Mesenchymal stem cell (in vitro differentiated cells and primary cell): ENCODE measurements around the gene ADSL.

ENCODE experiments used
- DNase-seq: peaks from one replicate; pipeline ENCODE4 v3.0.0-alpha.2; 2013
- H2AFZ ChIP-seq: one replicate; pipeline ENCODE4 v1.6.1; 2013; ENCODE audit warnings: low read depth, mild to moderate bottlenecking, control low read depth, inconsistent platforms, low read length, moderate library complexity
- H2AK5ac ChIP-seq: 2 replicates; pipeline ENCODE4 v1.6.1; 2013; ENCODE audit warnings: low read length, moderate library complexity, mild to moderate bottlenecking, inconsistent platforms; ENCODE audit not compliant: severe bottlenecking
- H2BK120ac ChIP-seq: one replicate; pipeline ENCODE4 v1.6.1; 2013; ENCODE audit warnings: low read depth, mild to moderate bottlenecking, inconsistent platforms, low read length, moderate library complexity
- H2BK12ac ChIP-seq, 2 experiments: one replicate each; pipeline ENCODE4 v1.6.1; 2013; ENCODE audit warnings: inconsistent platforms in 2 of 2, low read length in 2 of 2, mild to moderate bottlenecking in 2 of 2, moderate library complexity in 2 of 2, control low read depth in 1 of 2
- H2BK15ac ChIP-seq: one replicate; pipeline ENCODE4 v1.6.1; 2013; ENCODE audit warnings: mild to moderate bottlenecking, low read depth, inconsistent platforms; ENCODE audit not compliant: poor library complexity, severe bottlenecking
- H2BK5ac ChIP-seq: 2 replicates; pipeline ENCODE4 v1.6.1; 2013; ENCODE audit warnings: low read depth, mild to moderate bottlenecking, low read length, control low read depth, inconsistent platforms; ENCODE audit not compliant: poor library complexity, severe bottlenecking
- H3K14ac ChIP-seq, 2 experiments: one replicate each; pipeline ENCODE4 v1.6.1; 2013; ENCODE audit warnings: inconsistent platforms in 2 of 2, low read length in 2 of 2, control low read depth in 1 of 2, mild to moderate bottlenecking in 1 of 2, moderate library complexity in 1 of 2
- H3K18ac ChIP-seq, 2 experiments: one replicate each; pipeline ENCODE4 v1.6.1; 2013; ENCODE audit warnings: inconsistent platforms in 2 of 2, low read length in 2 of 2, control low read depth in 1 of 2, low read depth in 1 of 2, mild to moderate bottlenecking in 1 of 2
- H3K23ac ChIP-seq, 2 experiments: one replicate each; pipeline ENCODE4 v1.6.1; 2013; ENCODE audit warnings: inconsistent platforms in 2 of 2, low read length in 2 of 2, mild to moderate bottlenecking in 2 of 2, moderate library complexity in 2 of 2, control low read depth in 1 of 2
- H3K27ac ChIP-seq: 2 replicates; pipeline ENCODE4 v1.5.1; 2013; ENCODE audit warnings: mild to moderate bottlenecking, moderate library complexity, low read length, control low read depth, inconsistent platforms; ENCODE audit not compliant: poor library complexity, severe bottlenecking
- H3K27me3 ChIP-seq, 2 experiments: 2 replicates each; pipeline versions ENCODE4 v1.6.1 to v1.7.0; 2013; ENCODE audit warnings: low read length in 2 of 2, mild to moderate bottlenecking in 2 of 2, moderate library complexity in 2 of 2, control low read depth in 1 of 2, inconsistent platforms in 1 of 2; ENCODE audit not compliant: control insufficient read depth in 1 of 2, insufficient read depth in 1 of 2
- H3K36me3 ChIP-seq, 2 experiments: 2 replicates each; pipeline versions ENCODE4 v1.6.1 to v1.7.0; 2013; ENCODE audit warnings: low read length in 2 of 2, control low read depth in 1 of 2, inconsistent platforms in 1 of 2, low read depth in 1 of 2, mild to moderate bottlenecking in 1 of 2; ENCODE audit not compliant: insufficient read depth in 2 of 2, control insufficient read depth in 1 of 2
- H3K4ac ChIP-seq, 2 experiments: one replicate each; pipeline ENCODE4 v1.6.1; 2013; ENCODE audit warnings: inconsistent platforms in 2 of 2, low read length in 2 of 2, mild to moderate bottlenecking in 2 of 2, moderate library complexity in 2 of 2, control low read depth in 1 of 2, low read depth in 1 of 2
- H3K4me1 ChIP-seq: 2 replicates; pipeline ENCODE4 v1.6.1; 2013; ENCODE audit warnings: low read depth, low read length, control low read depth; ENCODE audit not compliant: control insufficient read depth, insufficient read depth
- H3K4me2 ChIP-seq: 2 replicates; pipeline ENCODE4 v1.6.1; 2013; ENCODE audit warnings: low read length, mild to moderate bottlenecking, inconsistent platforms; ENCODE audit not compliant: poor library complexity, severe bottlenecking
- H3K4me3 ChIP-seq, 2 experiments: 2 replicates each; pipeline versions ENCODE4 v1.5.1 to v1.7.0; 2013; ENCODE audit warnings: low read length in 2 of 2, mild to moderate bottlenecking in 2 of 2, control low read depth in 1 of 2, low read depth in 1 of 2; ENCODE audit not compliant: insufficient read depth in 1 of 2
- H3K79me1 ChIP-seq: replicated peaks from 2 replicates; pipeline ENCODE4 v1.6.1; 2013; ENCODE audit warnings: mild to moderate bottlenecking, control low read depth, low read length, inconsistent platforms; ENCODE audit not compliant: poor library complexity, severe bottlenecking
- H3K9ac ChIP-seq: 2 replicates; pipeline ENCODE4 v1.7.0; 2013; ENCODE audit warnings: mild to moderate bottlenecking, low read length, moderate library complexity
- H3K9me3 ChIP-seq: 2 replicates; pipeline ENCODE4 v1.7.0; 2013; ENCODE audit warnings: mild to moderate bottlenecking, low read length; ENCODE audit not compliant: control insufficient read depth
- H4K8ac ChIP-seq: one replicate; pipeline ENCODE4 v1.6.1; 2013; ENCODE audit warnings: inconsistent platforms, mild to moderate bottlenecking, low read length, moderate library complexity
- H4K91ac ChIP-seq: one replicate; pipeline ENCODE4 v1.6.1; 2013; ENCODE audit warnings: mild to moderate bottlenecking, low read length, inconsistent platforms
- WGBS: methylation state at CpG from one replicate; pipeline ENCODE4 v1.1.7; 2013; ENCODE audit warnings: mixed read lengths; 5-methylcytosine and 5-hydroxymethylcytosine counted together

ADSL gene

GRCh38 chr22:40345271-40345670 is 1.0 kb upstream of the ADSL start:
- Histone ChIP-seq H2BK12ac (peak overlapping the region in 1 of 2 experiments; percentile 34), H3K27me3 (no peaks in the 10 kb centered on the region), H3K4ac (peak overlapping the region in 1 of 2 experiments; percentile 75), H3K27ac (no peak overlapping the region), H3K9ac (peak overlapping the region; percentile 94), H3K23ac (no peak overlapping the region), H2BK15ac (no peak overlapping the region), H4K8ac (no peak overlapping the region), H2AK5ac (no peak overlapping the region), H3K4me1 (peaks cover 11% of the 10 kb centered on the region), H3K4me2 (no peak overlapping the region), H3K14ac (no peak overlapping the region), H3K18ac (no peak overlapping the region), H2BK5ac (no peak overlapping the region), H2BK120ac (no peak overlapping the region), H3K36me3 (peaks cover 3 to 13% of the 10 kb centered on the region in 2 experiments), H3K9me3 (no peaks in the 10 kb centered on the region), H4K91ac (no peak overlapping the region), H2AFZ (no peak overlapping the region), H3K4me3 (peak overlapping the region in 1 of 2 experiments; percentile 92), H3K79me1 (peaks cover 7% of the 10 kb centered on the region)
- WGBS: 88% methylated on average over 4 of the region's 6 CpGs
- DNase-seq: peak; percentile 36

- Histone ChIP-seq H3K14ac (peak overlapping the region in 1 of 2 experiments; percentile 72), H4K91ac (peak overlapping the region; percentile 50), H3K23ac (no peak overlapping the region), H3K27me3 (no peaks in the 10 kb centered on the region), H3K9ac (peak overlapping the region; percentile 94), H3K18ac (peak overlapping the region; percentile 74 to 79), H3K4me1 (peaks cover 11% of the 10 kb centered on the region), H3K79me1 (peaks cover 7% of the 10 kb centered on the region), H3K27ac (peak overlapping the region; percentile 98), H2BK12ac (no peak overlapping the region), H4K8ac (peak overlapping the region; percentile 97), H2BK5ac (no peak overlapping the region), H3K4ac (peak overlapping the region; percentile 75 to 91), H2BK120ac (peak overlapping the region; percentile 73), H2BK15ac (peak overlapping the region; percentile 23), H3K36me3 (peaks cover 7 to 18% of the 10 kb centered on the region in 2 experiments), H3K9me3 (no peaks in the 10 kb centered on the region), H3K4me2 (peak overlapping the region; percentile 94), H3K4me3 (peak overlapping the region; percentile 83 to 92), H2AK5ac (no peak overlapping the region), H2AFZ (no peak overlapping the region)
- no peak for DNase-seq
- 3% methylated on average over 17 of the region's 20 CpGs for WGBS
Observed at GRCh38 chr22:40345815-40346184, 500 bp upstream of the ADSL start.

GRCh38 chr22:40347300-40347699 is 1.0 kb downstream of the ADSL start:
- no peaks in the 10 kb centered on the region for H3K27me3 ChIP-seq
- peaks cover 11% of the 10 kb centered on the region for H3K4me1 ChIP-seq
- H3K27ac ChIP-seq: peak overlapping the region; percentile 35
- peak overlapping the region; percentile 46 for H4K91ac ChIP-seq
- no peaks in the 10 kb centered on the region for H3K9me3 ChIP-seq
- H2BK15ac ChIP-seq: no peak overlapping the region
- H3K36me3 ChIP-seq: peaks cover 16 to 30% of the 10 kb centered on the region in 2 experiments
- H4K8ac ChIP-seq: no peak overlapping the region
- no peak for DNase-seq
- H2BK5ac ChIP-seq: no peak overlapping the region
- H3K79me1 ChIP-seq: peaks cover 10% of the 10 kb centered on the region
- WGBS: 43% methylated on average over 10 of the region's 10 CpGs
- H2BK120ac ChIP-seq: no peak overlapping the region
- peak overlapping the region; percentile 99 for H3K4me2 ChIP-seq
- H2AFZ ChIP-seq: no peak overlapping the region
- no peak overlapping the region for H3K23ac ChIP-seq
- H3K14ac ChIP-seq: no peak overlapping the region
- peak overlapping the region; percentile 9 to 64 for H3K4ac ChIP-seq
- no peak overlapping the region for H2BK12ac ChIP-seq
- H3K9ac ChIP-seq: peak overlapping the region; percentile 94
- H3K4me3 ChIP-seq: peak overlapping the region; percentile 83 to 92
- no peak overlapping the region for H3K18ac ChIP-seq
- H2AK5ac ChIP-seq: peak overlapping the region; percentile 21

- H2AFZ ChIP-seq: no peak overlapping the region
- peaks cover 15% of the 10 kb centered on the region for H3K79me1 ChIP-seq
- H3K27ac ChIP-seq: no peak overlapping the region
- peak overlapping the region; percentile 94 for H3K9ac ChIP-seq
- H3K27me3 ChIP-seq: no peaks in the 10 kb centered on the region
- H3K4me1 ChIP-seq: peaks cover 11% of the 10 kb centered on the region
- H3K4ac ChIP-seq: no peak overlapping the region
- H2BK15ac ChIP-seq: no peak overlapping the region
- H2BK5ac ChIP-seq: no peak overlapping the region
- no peak overlapping the region for H3K23ac ChIP-seq
- DNase-seq: peak; percentile 68
- H2AK5ac ChIP-seq: no peak overlapping the region
- no peak overlapping the region for H3K14ac ChIP-seq
- peak overlapping the region; percentile 99 for H3K4me2 ChIP-seq
- H3K4me3 ChIP-seq: peak overlapping the region in 1 of 2 experiments; percentile 92
- peaks cover 21 to 38% of the 10 kb centered on the region in 2 experiments for H3K36me3 ChIP-seq
- H2BK120ac ChIP-seq: no peak overlapping the region
- H4K8ac ChIP-seq: no peak overlapping the region
- peak overlapping the region in 1 of 2 experiments; percentile 33 for H3K18ac ChIP-seq
- H2BK12ac ChIP-seq: no peak overlapping the region
- 70% methylated on average over 3 of the region's 10 CpGs for WGBS
- no peak overlapping the region for H4K91ac ChIP-seq
- H3K9me3 ChIP-seq: no peaks in the 10 kb centered on the region
Observed at GRCh38 chr22:40348025-40348658, 1.8 kb downstream of the ADSL start.
